Germinal center (tissue), 1 donor: ENCODE results near the gene MEIS3.

Source experiments
- DNase-seq: peaks from one replicate; pipeline ENCODE4 v3.0.0; 2012; ENCODE audit warnings: mixed read lengths, low spot score

Gene MEIS3

DNA sequence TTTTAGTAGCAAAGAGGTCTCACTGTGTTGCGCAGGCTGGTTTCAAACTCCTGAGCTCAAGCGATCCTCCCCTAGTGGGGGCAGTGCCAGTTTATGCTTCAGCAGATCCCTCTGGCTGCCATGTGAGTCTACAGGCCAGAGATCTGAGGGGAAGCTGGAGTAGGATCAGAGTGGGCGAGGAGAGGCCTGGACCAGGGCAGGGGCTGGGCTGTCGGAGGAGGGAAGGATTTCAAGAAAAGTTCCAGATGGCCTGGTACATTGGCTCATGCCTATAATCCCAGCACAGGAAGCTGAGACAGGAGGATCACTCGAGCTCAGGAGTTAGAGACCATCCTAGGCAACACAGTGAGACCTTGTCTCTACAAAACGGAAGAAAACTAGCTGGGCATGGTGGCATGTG is 60.4 kb downstream of the MEIS3 start:
- DNase-seq = no peak

DNA sequence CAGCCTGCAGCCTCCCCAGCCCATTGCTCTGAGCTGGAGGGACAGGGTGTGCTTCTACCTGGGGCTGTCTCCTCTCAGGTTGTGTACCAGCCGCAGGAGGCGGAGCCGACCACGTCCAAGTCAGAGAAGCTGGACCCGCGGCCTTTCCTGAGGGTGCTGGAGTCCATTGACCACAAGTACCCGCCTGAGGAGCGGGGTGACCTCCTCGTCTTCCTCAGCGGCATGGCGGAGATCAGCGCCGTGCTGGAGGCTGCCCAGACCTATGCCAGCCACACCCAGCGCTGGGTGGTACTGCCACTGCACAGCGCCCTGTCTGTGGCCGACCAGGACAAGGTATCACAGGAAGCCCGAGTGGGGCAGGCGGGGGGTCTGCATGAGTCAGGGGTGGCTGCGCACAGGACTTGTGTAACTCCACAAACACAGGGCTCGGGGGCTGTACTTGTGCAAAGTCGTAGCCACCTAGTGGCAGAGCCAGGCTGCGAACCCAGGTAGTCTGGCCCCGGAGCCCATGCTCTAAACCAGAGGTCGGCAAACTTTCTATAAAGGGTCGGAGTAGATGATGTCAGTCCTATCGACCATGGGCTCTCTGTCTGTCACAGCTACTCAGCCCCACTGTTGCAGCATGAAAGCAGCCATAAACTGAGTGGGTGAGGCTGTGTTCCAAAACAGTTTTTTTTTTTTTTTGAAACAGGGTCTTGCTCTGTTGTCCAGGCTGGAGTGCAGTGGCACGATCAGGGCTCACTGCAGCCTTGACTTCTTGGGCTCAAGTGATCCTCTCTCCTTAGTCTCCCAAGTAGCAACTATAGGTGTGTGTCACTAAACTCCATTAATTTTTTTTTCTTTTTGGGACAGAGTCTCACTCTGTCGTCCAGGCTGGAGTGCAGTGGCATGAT is 61.3 kb downstream of the MEIS3 start:
- no peak for DNase-seq

DNA sequence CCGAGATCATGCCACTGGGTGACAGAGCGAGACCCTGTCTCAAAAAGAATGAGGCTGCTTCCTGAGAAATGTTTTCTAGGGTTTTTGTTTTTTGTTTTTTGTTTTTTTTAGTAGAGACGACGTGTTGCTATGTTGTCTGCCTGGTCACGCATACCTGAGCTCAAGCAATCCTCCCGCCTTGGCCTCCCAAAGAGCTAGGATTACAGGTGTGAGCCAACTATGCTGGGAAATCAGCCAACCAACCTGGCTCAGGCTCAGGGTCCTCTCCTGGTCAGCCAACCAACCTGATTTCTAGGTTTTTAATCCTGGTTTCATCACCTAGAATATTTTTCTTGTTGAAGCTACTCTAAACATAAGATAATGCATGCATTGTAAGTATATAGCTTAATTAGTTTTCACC is 62.4 kb downstream of the MEIS3 start:
- DNase-seq = no peak

DNA sequence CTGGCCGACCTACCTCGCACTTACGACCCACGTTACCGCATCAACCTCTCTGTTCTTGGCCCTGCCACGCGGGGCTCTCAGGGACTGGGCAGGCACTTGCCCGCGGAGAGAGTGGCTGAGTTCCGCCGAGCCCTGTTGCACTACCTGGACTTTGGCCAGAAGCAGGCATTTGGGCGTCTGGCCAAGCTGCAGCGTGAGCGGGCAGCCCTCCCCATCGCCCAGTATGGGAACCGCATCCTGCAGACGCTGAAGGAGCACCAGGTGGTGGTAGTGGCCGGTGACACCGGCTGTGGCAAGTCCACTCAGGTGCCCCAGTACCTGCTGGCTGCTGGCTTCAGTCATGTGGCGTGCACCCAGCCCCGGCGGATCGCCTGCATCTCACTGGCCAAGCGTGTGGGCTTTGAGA is 66.0 kb downstream of the MEIS3 start:
- no peak for DNase-seq
